Measurements from ENCODE around the gene SMLR1.
A peak's percentile ranks its signal among the peaks of the same experiment; 100 is the strongest.

SMLR1 gene

DNA sequence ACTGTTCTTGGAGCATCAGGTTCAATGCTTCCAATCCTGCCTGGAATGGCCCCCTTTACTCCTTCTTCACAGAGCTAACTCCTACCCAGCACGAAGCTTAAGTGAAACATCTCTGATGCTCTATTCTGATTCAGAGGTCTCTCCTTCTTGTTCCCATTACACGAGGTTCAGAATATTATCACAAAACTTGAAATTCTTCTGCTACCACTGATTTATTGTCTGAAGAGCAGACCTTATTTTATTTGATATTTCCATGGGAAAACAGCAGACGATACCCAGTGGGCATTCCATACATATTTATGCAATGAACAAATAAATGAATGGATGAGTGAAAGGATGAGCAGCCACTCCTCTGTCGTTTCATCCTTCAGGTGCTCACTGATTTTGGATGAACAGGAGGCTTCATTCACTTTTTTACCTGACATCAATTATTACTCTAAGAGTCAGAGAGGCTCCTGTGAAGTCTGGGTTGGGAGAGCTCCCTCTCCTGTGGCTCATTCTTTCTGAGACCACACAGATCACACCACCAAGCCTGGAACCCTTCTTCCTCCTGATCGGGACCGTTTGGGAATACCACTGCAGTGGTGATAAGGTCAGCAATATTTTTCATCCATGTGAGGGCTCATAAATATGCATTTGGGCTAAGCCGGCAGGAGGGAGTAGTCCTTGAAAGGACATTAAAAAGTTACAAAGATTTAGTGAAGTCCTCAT is 25.8 kb downstream of the SMLR1 start:
- DNase-seq = no peak

DNA sequence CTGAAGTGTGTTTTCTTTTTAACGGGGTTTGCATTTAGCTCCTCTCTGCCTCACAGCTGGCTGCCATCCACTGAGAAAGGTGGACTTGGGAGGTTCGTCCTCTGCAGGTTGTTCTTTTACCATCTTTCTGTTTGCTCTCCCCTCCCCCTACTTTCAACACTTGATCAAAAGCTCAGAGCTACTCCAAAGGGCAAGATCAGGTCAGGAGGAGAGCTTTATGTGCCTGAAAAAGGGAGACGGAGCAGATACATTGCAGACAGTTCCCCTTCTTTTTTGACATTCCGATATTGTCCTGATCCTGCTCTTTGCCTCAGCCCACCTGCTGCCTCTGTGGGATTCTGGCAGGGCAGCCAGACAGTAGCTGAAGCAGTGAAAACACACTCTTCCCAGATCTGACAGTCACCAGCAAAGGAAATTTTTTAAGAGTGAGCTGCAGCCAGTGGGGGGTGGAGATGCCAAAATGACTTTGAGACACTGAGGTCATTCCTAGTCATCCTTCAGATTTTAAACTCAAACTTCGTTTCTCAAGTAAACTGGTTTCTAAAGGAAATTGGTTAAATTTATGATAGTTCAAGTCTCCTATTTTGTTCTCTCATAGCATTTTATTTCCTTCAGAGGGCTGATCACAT is 26.5 kb downstream of the SMLR1 start:
- DNase-seq = no peak

DNA sequence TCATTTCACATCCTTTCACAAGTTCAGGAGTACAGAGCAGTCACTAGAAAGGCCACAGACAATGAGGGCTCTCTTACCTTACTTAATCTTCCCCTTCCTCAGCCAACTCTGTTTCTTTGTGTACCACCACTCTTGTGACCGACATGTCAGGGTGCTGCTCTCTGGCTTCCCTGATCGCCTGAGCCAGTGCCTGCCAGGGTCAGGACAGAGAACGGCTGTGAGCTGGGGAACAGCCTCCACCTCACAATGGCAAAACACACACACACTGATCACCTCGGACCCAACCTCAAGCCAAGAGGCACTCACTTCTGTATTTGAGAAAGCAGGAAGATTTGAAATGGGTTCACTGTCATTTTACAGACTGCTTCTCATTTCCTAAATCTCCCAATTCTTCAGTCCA is 30.8 kb downstream of the SMLR1 start:
- DNase-seq = no peak

DNA sequence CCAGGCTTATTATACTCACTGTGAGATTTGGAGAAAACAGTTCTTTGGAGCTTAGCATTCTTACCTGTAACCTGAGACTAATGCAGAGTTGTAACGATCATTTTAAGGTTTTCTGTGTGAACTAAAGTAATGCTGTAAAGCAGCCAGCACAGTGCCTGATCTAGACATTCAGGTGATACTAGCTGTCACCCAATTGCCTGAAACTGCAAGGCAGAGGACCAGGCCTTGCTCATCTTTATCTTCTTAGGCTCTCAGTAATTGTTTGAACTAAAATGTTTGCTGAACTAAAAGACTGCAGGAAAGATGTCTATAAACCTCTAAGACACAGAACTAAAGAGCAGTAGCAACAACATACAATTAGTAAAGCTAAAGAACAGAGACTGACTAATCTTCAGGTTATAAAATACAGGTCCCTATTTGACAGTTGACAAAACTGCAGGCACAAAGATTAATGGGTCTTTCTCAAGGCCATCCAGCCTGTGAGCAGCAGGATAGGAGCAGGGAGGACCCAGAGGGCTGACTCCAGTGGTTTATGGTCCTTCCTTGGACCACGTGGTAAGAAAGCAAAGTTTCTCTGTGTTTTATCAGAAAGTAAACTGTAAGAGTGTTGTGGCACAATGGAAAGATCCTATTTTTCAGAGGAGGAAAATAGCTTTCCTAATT is 31.4 kb downstream of the SMLR1 start:
- no peak for DNase-seq

DNA sequence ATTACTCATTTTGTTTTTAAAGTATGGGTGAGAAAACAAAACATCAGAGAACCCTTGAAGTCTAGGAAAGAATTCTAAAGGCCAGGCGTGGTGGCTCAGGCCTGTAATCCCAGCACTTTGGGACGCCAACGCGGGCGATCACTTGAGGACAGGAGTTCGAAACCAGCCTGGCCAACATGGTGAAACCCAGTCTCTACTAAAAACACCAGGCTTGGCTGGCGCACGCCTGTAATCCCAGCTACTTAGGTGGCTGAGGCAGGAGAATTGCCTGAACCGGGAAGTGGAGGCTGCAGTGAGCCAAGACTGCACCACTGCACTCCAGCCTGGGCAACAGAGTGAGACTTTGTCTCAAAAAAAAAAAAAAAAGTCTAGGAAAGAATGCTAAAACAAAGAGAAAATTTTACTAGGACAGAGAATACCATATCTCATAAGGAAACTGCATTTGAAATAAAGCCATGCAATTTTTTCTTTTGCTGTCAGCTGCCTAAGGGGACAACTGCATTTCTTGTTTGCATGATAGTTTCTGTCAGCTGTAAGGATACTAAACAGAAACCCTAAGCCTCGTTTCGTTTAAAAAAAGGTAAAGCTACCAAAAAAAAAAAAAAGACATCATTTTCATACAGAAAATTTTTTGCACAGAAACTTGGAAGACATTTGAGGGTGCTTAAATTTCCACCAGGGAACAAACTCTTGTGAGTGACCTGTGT is 32.1 kb downstream of the SMLR1 start:
- no peak for DNase-seq

DNA sequence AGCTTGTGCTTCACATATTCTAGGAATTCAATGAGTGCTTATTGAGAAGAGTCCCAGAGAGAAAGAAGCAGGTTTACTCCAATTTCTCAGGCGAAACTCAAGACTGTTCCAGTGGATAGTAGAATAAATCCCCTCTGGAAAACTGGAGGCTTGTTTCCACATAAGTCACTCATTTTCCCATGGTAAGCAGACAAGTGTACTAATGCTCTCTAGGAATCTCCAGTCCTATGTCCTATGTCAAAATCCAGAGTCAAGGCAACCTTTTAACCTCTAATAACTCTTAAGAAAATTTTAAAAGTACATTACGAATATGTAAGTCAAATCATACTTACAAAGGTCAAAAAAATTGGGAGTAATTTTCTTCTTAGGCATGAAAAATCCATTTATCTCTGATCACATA is 35.2 kb downstream of the SMLR1 start:
- no peak for DNase-seq

DNA sequence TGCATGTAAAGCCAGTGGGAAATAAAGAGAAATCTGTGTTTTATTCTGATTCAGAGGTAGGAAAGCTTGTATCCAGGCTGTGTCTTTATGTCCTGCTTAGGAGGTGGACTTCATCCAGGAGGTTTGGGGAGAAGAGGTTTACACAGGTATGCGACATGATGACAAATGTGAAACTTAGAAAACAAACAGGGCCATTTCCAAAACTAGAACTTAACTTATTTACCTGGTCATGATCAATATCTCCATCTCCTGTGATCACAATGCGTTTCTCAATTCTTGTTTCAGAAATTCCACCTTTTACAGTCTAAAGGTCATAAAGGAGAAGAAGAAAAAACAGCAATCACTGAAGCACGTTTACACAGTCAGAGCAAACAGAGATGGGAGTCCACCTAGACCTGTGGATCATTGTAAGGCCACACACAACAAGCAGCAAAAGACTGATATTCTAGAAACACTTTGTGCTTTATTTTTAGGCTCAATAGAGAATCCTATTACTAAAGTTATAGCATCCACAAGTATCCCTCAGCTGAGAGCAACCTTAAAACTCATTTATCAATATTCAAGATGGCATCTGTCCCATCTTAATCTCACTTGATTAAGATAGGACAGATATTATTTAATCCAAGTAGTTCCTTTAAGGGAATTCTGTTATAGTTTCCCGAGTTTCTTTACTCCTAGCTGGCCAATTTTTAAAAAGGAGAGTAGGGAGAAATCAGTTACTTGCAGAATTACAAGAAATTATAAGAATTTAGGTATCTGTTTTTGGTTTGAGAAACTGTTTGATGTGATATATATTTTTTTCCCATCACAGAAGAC is 36.4 kb downstream of the SMLR1 start:
- no peak for DNase-seq

DNA sequence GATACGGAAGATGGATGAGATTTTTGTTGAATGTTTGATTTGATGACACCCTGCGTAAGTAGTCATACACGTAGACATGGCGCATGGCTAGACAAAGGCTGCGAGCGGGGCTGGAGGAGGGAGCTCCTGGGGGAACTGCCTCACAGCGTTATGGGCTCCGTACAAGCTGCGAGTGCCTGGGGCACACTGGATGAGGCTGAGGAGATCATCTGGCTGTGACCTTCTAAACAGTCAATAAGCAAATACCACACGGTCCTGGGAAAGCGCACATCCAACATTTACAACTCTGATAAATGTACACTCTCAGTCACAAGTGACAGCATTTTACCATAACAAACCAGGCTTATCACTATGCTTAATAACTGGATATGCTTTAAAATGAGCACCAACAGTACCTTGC is 37.1 kb downstream of the SMLR1 start:
- DNase-seq = no peak

DNA sequence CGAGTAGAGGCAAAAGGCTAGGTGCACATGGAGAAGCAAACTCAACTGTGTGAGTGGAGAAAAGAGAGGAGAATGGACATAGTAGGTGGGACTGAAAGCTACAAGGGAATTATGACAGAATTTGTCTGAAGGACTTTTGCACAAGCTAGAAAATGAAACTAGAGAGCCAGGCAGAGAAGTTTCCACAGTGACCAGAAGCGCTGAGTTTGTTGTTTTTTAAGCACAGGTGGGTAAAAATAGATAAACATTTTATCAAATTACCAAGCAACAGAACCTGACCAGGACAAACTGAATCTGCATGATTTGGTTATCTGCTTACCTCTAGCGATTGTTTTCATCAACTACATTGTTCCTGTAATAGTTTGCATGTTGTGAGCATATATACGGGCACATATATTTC is 38.6 kb downstream of the SMLR1 start:
- no peak for DNase-seq

DNA sequence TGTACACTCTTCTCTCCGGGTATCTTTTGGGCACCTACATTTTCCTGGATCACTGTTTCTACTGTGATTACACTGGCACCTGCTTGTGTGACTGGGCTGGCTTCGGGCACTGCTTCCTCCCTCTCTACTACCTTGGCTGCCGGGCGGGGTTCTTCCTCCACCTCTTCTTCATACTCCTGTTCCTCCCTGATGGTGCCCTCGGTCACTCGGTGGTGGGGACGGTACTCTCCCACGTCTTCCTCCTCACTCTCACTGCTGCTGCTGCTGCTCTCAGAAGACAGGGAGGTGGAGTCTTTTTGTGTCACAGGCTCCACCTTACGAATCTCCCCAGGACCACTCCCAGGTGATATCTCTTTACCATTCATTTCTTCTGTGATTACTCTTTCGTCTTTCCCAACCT is 42.5 kb downstream of the SMLR1 start:
- DNase-seq = no peak

DNA sequence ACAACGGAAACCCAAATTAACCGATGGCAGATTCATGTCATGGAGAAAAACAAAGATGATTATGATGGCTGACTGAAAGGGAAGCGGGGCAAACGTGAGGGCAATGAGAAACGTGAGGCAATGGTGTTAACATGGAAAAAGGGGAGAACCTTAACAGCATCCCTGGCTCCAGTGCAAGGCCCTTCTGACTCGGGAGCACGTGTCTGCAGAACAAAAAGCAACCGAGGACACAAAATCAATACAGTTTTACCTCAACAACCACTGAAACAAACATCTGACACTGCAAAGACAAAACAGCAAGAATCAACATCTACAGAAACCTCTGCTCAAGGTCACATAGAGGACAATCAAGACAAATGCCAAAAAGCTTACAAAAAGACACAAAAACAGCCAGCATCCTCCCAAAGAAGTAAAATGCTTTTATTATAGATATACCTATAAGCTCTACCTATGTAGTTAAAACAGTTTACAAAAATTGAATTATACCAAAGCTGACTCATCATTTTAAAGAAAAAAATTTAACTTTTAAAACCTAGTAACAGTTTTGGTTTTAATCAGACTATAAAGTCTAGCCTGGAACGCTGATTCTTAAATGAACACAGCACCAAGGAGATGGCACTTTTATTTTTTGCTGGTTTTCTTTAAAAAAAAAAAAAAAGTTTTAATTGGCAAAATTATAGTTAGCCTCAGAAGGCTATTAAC is 43.1 kb downstream of the SMLR1 start:
- no peak for DNase-seq

DNA sequence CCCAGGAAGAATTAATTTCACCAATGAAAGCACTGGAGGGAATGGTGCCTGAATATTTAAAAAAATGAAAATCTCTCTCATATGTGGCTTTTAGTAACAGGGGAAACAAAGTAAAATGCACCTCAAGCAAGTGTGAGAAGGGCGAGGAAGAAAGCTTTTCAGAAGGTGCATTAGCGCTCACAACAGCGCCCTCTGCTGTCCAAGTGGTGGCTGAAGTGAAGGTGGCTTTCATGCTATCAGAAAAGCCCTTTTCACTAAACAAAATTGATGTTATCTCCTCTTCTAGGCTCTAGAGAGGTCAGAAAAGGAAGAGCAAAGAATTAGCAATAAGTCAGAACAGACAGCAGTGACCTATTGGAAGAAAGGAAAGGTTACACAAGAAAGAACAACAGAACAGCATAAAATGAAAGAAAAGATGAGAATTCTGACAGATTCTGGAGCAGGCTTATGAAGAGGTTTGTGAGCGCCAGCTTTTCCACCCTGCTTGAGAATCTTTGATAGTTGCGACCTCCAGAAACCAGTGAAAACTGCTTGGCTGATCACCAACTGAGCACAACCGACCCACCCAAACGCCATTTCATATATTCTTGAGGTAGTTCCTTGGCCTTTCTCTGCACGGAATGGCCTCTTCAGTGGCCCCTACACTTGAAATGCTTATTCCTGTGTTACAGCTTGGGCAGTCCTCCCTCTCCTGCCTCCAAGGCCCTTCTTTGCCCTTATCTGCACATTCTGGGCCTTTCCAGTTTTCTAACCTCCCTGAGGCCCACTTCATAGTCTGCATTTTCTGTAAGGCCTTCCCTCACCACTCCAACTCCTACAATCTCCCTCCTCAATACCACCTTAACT is 45.3 kb downstream of the SMLR1 start:
- peak; percentile 53 for DNase-seq

DNA sequence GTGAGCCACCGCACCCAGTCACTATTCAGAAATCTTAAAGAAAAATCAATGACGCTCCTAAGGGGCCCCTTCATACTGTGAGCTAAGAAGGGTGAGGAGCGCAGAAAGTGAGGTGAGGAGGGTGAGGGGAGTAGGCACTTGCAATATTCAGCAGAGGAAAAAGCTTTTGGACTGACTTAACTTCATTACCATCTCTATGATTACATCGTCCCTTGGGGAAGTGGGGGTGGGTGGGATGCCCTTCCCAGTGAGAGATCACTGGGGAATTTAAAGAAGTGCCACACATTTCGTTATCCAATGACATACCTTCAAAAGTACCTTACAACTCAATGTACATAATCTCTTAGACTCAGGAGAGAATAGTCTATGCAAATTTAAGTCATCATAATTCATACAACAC is 46.5 kb downstream of the SMLR1 start:
- DNase-seq = no peak

DNA sequence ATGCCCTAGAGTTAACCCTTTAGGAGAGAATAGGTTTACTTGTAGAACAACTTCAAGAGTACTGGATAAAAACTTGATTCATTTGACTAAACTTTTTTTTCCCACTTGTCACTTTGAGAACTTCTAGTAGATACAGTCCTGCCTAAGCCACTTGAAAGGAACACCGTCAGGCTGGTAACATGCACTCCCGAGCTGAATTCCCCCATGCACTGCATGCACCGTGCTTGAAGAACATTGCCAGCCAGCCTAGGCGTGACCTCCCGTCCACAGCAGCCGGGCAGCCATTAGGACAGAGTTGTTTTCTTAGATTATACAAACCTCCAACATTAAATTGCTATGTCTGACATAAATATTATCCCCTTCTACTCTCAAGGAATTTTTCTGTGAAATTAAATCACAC is 52.6 kb downstream of the SMLR1 start:
- no peak for DNase-seq

DNA sequence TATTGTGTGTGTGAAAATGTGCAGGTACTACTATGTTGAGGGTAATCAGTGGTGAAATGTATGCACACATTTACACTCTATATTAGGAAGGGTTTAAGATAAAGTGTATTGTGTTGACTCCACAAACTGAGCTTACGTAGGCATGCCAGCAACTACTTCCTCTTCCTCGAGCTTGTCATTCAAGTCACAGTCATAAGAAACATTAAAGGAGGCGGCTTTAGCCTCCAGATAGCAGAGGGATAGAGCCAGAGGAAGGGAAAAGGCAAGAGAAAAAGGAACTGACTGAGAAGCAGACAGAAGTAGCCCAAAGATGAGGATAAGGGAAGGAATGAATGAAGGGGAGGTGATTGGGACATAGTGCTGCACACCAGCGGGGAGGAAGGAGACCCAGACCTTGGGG is 55.2 kb downstream of the SMLR1 start:
- DNase-seq = no peak

DNA sequence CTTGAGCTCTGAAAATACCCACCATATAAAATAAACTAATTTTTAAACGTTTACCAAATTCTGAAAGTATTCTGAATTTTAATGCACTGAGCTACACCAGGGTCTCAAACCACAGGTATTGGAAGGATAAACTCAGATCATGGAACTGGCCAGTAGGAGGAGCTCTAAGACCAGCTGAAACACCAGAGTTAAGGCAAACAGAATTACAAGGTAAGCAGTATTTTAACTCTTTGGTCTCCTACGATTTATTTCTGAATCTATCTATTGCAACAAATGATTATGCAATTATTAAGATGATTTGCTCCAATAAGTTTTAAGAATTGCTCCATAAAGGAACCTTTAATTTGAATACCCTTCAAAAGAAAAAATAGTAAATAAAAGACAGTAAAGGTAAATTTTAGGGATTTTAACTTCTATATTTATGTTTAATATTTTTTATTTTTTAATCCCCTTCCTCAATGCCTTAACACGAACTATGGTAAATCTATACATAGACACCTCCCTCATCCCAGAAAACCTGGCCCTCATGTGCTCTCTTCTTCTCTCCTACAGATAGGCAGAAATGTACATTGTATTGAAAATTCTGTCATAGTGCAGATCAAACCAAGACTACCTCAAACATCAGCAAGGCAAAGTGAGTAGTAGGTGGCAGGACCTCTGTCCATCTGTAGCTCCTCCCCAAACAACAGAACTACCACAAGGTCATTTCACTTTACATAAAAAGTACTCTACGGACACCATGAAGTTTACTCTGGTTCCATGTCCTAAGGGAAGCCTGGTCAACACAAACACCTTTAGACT is 58.4 kb downstream of the SMLR1 start:
- peak; percentile 65 for DNase-seq

Data from CD4-positive, alpha-beta T cell treated with Interleukin-15 for 1 hour (primary cell).